Ovary (tissue), 9 donors: ENCODE measurements around the gene PHACTR3. TPM values are rescaled to one million over a fixed set of nuclear protein-coding genes. Genes with fewer than 3 reads are reported as not detected.

Experiments used
- DNase-seq, 5 donors: peaks; one replicate each; pipeline ENCODE4 v3.0.0-alpha.2; 2019 to 2020
- H3K27ac ChIP-seq, 2 donors: fragments of 200-600 bp; one replicate each; pipeline versions ENCODE4 v1.5.1 to v1.8.0; 2019 to 2022
- H3K27me3 ChIP-seq: fragments of 200-600 bp; one replicate; pipeline ENCODE4 v1.8.0; 2022
- H3K36me3 ChIP-seq: fragments of 200-600 bp; sonication (generic); one replicate; pipeline ENCODE4 v1.5.1; 2019
- H3K4me1 ChIP-seq: one replicate; pipeline ENCODE4 v1.8.1; 2013; ENCODE audit warnings: mild to moderate bottlenecking, moderate library complexity; ENCODE audit not compliant: insufficient read depth
- H3K4me3 ChIP-seq: fragments of 200-600 bp; sonication (generic); one replicate; pipeline ENCODE4 v1.5.1; 2017
- H3K9me3 ChIP-seq, 2 donors: fragments of 200-600 bp in 1 of 2; sonication (generic) in 1 of 2; one replicate each; pipeline versions ENCODE4 v1.5.1 to v1.8.1; 2013 to 2019; ENCODE audit warnings: mild to moderate bottlenecking in 1 of 2, moderate library complexity in 1 of 2
- CTCF ChIP-seq, 3 donors: fragments of 450-650 bp in 2 of 3; fragments of 200-600 bp in 1 of 3; IDR thresholded peaks; one replicate each; pipeline versions ENCODE4 v1.5.1 to v1.8.0; 2016 to 2022; ENCODE audit warnings: antibody characterized with exemption in 3 of 3, mild to moderate bottlenecking in 1 of 3
- EP300 ChIP-seq: sonication (generic); formaldehyde crosslinking; IDR thresholded peaks from one replicate; pipeline ENCODE4 v1.6.1; 2017; ENCODE audit warnings: antibody characterized with exemption
- POLR2A ChIP-seq: fragments of 450-650 bp; IDR thresholded peaks from one replicate; pipeline ENCODE4 v1.6.1; 2017; ENCODE audit warnings: antibody characterized with exemption, mild to moderate bottlenecking, moderate library complexity
- WGBS, 3 donors: extraction: QIAGEN DNeasy Blood & Tissue Kit in 1 of 3; methylation state at CpG; one replicate each; pipeline versions ENCODE4 v1.1.5 to v1.1.7; 2013 to 2017; 5-methylcytosine and 5-hydroxymethylcytosine counted together
- intact Hi-C, 4 donors: fragments of 100-400 bp; cut with DNase I; formaldehyde crosslinking; loops; one replicate each; pipeline versions ENCODE4 v1.11.0 to v1.15.1; 2022 to 2023
- polyA plus RNA-seq, 2 donors: library from polyadenylated mRNA; stranded (reverse); fragments of 200-250 nt in 1 of 2; fragments of 350-450 nt in 1 of 2; fragmentation: Illumina TruSeq in 1 of 2; extraction: RNeasy Lipid Tissue Mini Kit (QIAGEN cat#74804) in 1 of 2; gene quantifications; one replicate each; pipeline ENCODE4 v1.2.3, GENCODE V29; 2013 to 2014
- total RNA-seq, 7 donors: library from RNA; depleted of rRNA in 2 of 7; stranded (reverse); fragments of >200 nt in 2 of 7; fragmentation: NEBNext Ultra II Directional in 3 of 7; extraction: Animal tissue kit (Norgen Biotek cat#: 25700) in 3 of 7; gene quantifications; one replicate each; pipeline versions ENCODE4 v1.1.0 to v1.2.4, GENCODE V29; 2016 to 2023
- donor health status: DM: no; HTN: no; CAD: no; lungs with moderate emphysema.
- donor health status: DM: no; HTN: no; CAD: no.
- donor health status: Bipolar disorder and iron deficiency.
- donor health status: DM: yes; HTN: yes; CAD: no.
- donor health status: DM: no; HTN: no; CAD: no.
- donor health status: DM: yes; HTN: yes; CAD: no.

PHACTR3 gene
- total and polyA plus RNA-seq, 9 donors: 5.7 to 19.0 (median 9.1) TPM

GRCh38 chr20:59572515-59572914, 31.8 kb upstream of the PHACTR3 start:
- DNase-seq: no peak
- TF ChIP-seq CTCF (IDR thresholded peaks at IDR 0.05) (no peak), POLR2A (no peak), EP300 (no peak)
- 92 to 98% (median 96%) methylated on average over 4 of the region's 4 CpGs for WGBS, 3 donors
- H3K27ac ChIP-seq: peak overlapping the region in 1 of 2 donors; percentile 79
- no peaks in the 10 kb centered on the region for H3K9me3 ChIP-seq
- no peaks in the 10 kb centered on the region for H3K36me3 ChIP-seq
- intact Hi-C loops: loop anchor here in 3 of 4 donors (10.0 kb wide), 3 partner anchors 182 to 362 kb away; partner anchors contain the start of gene SYCP2 (in 1 of the 3)
- no peak overlapping the region for H3K4me3 ChIP-seq
- H3K27me3 ChIP-seq: no peaks in the 10 kb centered on the region
- peaks cover 12% of the 10 kb centered on the region for H3K4me1 ChIP-seq

GRCh38 chr20:59573837-59574236, 30.5 kb upstream of the PHACTR3 start:
- Histone ChIP-seq H3K9me3 (no peaks in the 10 kb centered on the region), H3K27ac (no peak overlapping the region), H3K4me3 (no peak overlapping the region), H3K27me3 (no peaks in the 10 kb centered on the region), H3K36me3 (no peaks in the 10 kb centered on the region), H3K4me1 (peaks cover 20% of the 10 kb centered on the region)
- no peak for DNase-seq
- 95% methylated on average over 8 of the region's 8 CpGs for WGBS, 3 donors
- TF ChIP-seq EP300: no peak
- TF ChIP-seq POLR2A: no peak
- TF ChIP-seq CTCF (IDR thresholded peaks at IDR 0.05): no peak
- intact Hi-C loops: loop anchor here in 3 of 4 donors (10.0 kb wide), 3 partner anchors 181 to 361 kb away; partner anchors contain the start of gene SYCP2 (in 1 of the 3)

- 69 to 81% (median 78%) methylated on average over 3 of the region's 3 CpGs for WGBS, 3 donors
- H3K9me3 ChIP-seq: no peaks in the 10 kb centered on the region
- no peak overlapping the region for H3K4me3 ChIP-seq
- no peaks in the 10 kb centered on the region for H3K27me3 ChIP-seq
- H3K36me3 ChIP-seq: no peaks in the 10 kb centered on the region
- peaks cover 24% of the 10 kb centered on the region for H3K4me1 ChIP-seq
- no peak for DNase-seq
- no peak for TF ChIP-seq CTCF (IDR thresholded peaks at IDR 0.05)
- no peak for TF ChIP-seq POLR2A
- TF ChIP-seq EP300: no peak
- no peak overlapping the region for H3K27ac ChIP-seq
- intact Hi-C loops: loop anchor here in 3 of 4 donors (10.0 kb wide), 3 partner anchors 180 to 360 kb away; partner anchors contain the start of gene SYCP2 (in 1 of the 3)
These were observed 30.0 kb upstream of the PHACTR3 start for GRCh38 chr20:59574308-59574707.

GRCh38 chr20:59575216-59575615, 29.1 kb upstream of the PHACTR3 start:
- peaks cover 33% of the 10 kb centered on the region for H3K4me1 ChIP-seq
- DNase-seq: peak in 2 of 5 donors; percentile 35 to 69
- no peak overlapping the region for H3K4me3 ChIP-seq
- no peaks in the 10 kb centered on the region for H3K36me3 ChIP-seq
- H3K27ac ChIP-seq: no peak overlapping the region
- no peaks in the 10 kb centered on the region for H3K27me3 ChIP-seq
- 9 to 18% (median 16%) methylated on average over 5 of the region's 5 CpGs for WGBS, 3 donors
- no peak for TF ChIP-seq EP300
- TF ChIP-seq POLR2A: no peak
- TF ChIP-seq CTCF (IDR thresholded peaks at IDR 0.05): no peak
- H3K9me3 ChIP-seq: no peaks in the 10 kb centered on the region
- intact Hi-C loops: loop anchor here in 3 of 4 donors (10.0 kb wide), 3 partner anchors 180 to 360 kb away; partner anchors contain the start of gene SYCP2 (in 1 of the 3)
